ENCODE data around the gene DMD. TPM values are rescaled to one million over a fixed set of nuclear protein-coding genes. Genes with fewer than 3 reads are reported as not detected.

The DMD gene
- total and polyA plus RNA-seq, 2 of the 8 experiments (the other 6 are each of a cell fraction or from before 2014, with no cell fraction given), result 4.8 to 7.4 TPM

- no peaks in the 10 kb centered on the region for H3K79me1 ChIP-seq (ENCODE audit: low read depth, low read length)
- ChIA-PET CTCF (ENCODE audit: partially characterized antibody) (no interaction called here), POLR2A (ENCODE audit: partially characterized antibody) (interaction anchor here (1.2 kb wide), 1 partner anchor 64 kb away, joined by 3 read pairs; no protein-coding TSS in a partner anchor)
- H3K23ac ChIP-seq (ENCODE audit: insufficient read length), result no peak overlapping the region
- H3K4me2 ChIP-seq (ENCODE audit: insufficient read depth in 1 of 2, low read depth in 2 of 2, low read length in 2 of 2), result no peak overlapping the region
- H2BK20ac ChIP-seq (ENCODE audit: low read length), result no peak overlapping the region
- H3K14ac ChIP-seq (ENCODE audit: insufficient read length), result no peak overlapping the region
- H3K4me3 ChIP-seq (ENCODE audit: extremely low read depth in 1 of 4, insufficient read depth in 2 of 4, low read depth in 3 of 4, low read length in 4 of 4), result no peak overlapping the region
- TF ChIP-seq BRCA1 (IDR thresholded peaks at IDR 0.05; ENCODE audit: low read depth, low read length) (no peak), CREB1 (IDR thresholded peaks at IDR 0.05) (no peak)
- no peaks in the 10 kb centered on the region for H3K27me3 ChIP-seq (replicated peaks in 1 of 4; ENCODE audit: control insufficient read depth in 3 of 4, extremely low read depth in 1 of 4, insufficient read depth in 3 of 4, low read length in 3 of 4)
- H2AK5ac ChIP-seq (ENCODE audit: low read depth, low read length), result no peak overlapping the region
- DNase-seq (ENCODE audit: low read depth in 1 of 2, low spot score in 2 of 2), result no peak
- H3K56ac ChIP-seq (replicated peaks; ENCODE audit: insufficient read length, low read depth, low read length), result no peak overlapping the region
- FAIRE-seq, result no peak
- no peak overlapping the region for H3K18ac ChIP-seq (ENCODE audit: extremely low read depth, low read length)
- no peak overlapping the region for H4K5ac ChIP-seq (ENCODE audit: insufficient read length, low read depth, low read length)
- no peaks in the 10 kb centered on the region; a peak in 1 of 8 replicates for H3K36me3 ChIP-seq (ENCODE audit: control insufficient read depth in 2 of 4, insufficient read depth in 4 of 4, low read length in 3 of 4)
- H2BK120ac ChIP-seq (replicated peaks; ENCODE audit: low read depth, low read length), result no peak overlapping the region
- WGBS, 2 experiments (ENCODE audit: extremely low coverage in 1 of 2, insufficient coverage in 1 of 2, insufficient read length in 1 of 2, insufficient replicate concordance in 2 of 2, low coverage in 1 of 2, low lambda C conversion rate in 2 of 2, missing lambda C conversion rate in 1 of 2), result 90% methylated on average over 5 of the region's 5 CpGs; no CpG with 5 or more reads in 1 of the 2 experiments
- no peak overlapping the region for H3K4ac ChIP-seq (replicated peaks; ENCODE audit: insufficient read length, low read depth, low read length)
- no peak overlapping the region for H2BK12ac ChIP-seq (ENCODE audit: low read depth, low read length)
- no peaks in the 10 kb centered on the region for H3K23me2 ChIP-seq (ENCODE audit: low read depth, low read length)
- H3K9ac ChIP-seq (replicated peaks in 1 of 4; ENCODE audit: extremely low read depth in 1 of 4, low read depth in 3 of 4, low read length in 3 of 4), result no peak overlapping the region
- H3K79me2 ChIP-seq (ENCODE audit: control insufficient read depth in 1 of 2, insufficient read depth in 2 of 2, low read length in 2 of 2), result no peaks in the 10 kb centered on the region
- no peak overlapping the region for H4K8ac ChIP-seq (ENCODE audit: extremely low read depth, insufficient read depth, low read length)
- H4K20me1 ChIP-seq (replicated peaks in 1 of 2; ENCODE audit: control insufficient read depth in 1 of 2, insufficient read depth in 2 of 2, low read length in 2 of 2), result no peaks in the 10 kb centered on the region
- no peak overlapping the region for H2AFZ ChIP-seq (ENCODE audit: low read length)
- H2BK5ac ChIP-seq (ENCODE audit: low read depth, low read length), result no peak overlapping the region
- no peaks in the 10 kb centered on the region for H3K4me1 ChIP-seq (replicated peaks in 1 of 4; ENCODE audit: control insufficient read depth in 3 of 4, insufficient read depth in 4 of 4, low read length in 3 of 4)
- H3K9me3 ChIP-seq (ENCODE audit: insufficient read depth in 2 of 2, low read depth in 1 of 2, low read length in 1 of 2), result no peaks in the 10 kb centered on the region; a peak in 1 of 4 replicates
- H2BK15ac ChIP-seq (ENCODE audit: low read length), result no peak overlapping the region
- H4K91ac ChIP-seq (replicated peaks; ENCODE audit: insufficient read length, low read length), result no peak overlapping the region
- H3K27ac ChIP-seq (ENCODE audit: low read depth, low read length), result no peak overlapping the region
Observed at GRCh38 chrX:31139961-31140360, 2071.4 kb downstream of the DMD start.

Measured in H1 (cell line).